Esophagus mucosa (tissue), 1 donor: ENCODE measurements around the gene GARIN5B. TPM values are rescaled to one million over a fixed set of nuclear protein-coding genes. Genes with fewer than 3 reads are reported as not detected.

ENCODE experiments used
- ATAC-seq: fragments of 200-7000 bp; cut with Tn5 transposase; one replicate; pipeline ENCODE4 v1.9.1; 2020
- total RNA-seq: library from RNA; stranded (reverse); gene quantifications from one replicate; pipeline ENCODE4 v1.2.4, GENCODE V29; 2023
- donor health status: DM: yes; HTN: yes; CAD: no.

The GARIN5B gene
- total RNA-seq, 1 donor from 2014 or later: not detected

- ATAC-seq: no peak
Measured at GRCh38 chr19:55389386-55390317, 26.6 kb upstream of the GARIN5B start.

- ATAC-seq: no peak
Measured at GRCh38 chr19:55387736-55388497, 24.9 kb upstream of the GARIN5B start.

GRCh38 chr19:55386493-55386971, 23.5 kb upstream of the GARIN5B start:
- no peak for ATAC-seq

- ATAC-seq: peak; percentile 81
Measured at GRCh38 chr19:55385724-55386492, 22.8 kb upstream of the GARIN5B start, which contains the start of gene RPL28. Gene RPL28 (plus strand): TSS chr19:55385932. CDS start chr19:55386358, 426 bp downstream.

GRCh38 chr19:55384920-55385723, 22.1 kb upstream of the GARIN5B start:
- peak; percentile 80 for ATAC-seq

GRCh38 chr19:55384131-55384919, 21.3 kb upstream of the GARIN5B start, which contains the start of gene TMEM238:
Gene TMEM238 (minus strand): TSS chr19:55384292. CDS start chr19:55384259, 33 bp downstream.
- peak; percentile 50 for ATAC-seq

- ATAC-seq: peak; percentile 15
Measured at GRCh38 chr19:55383279-55384130, 20.4 kb upstream of the GARIN5B start.

GRCh38 chr19:55382522-55383054, 19.5 kb upstream of the GARIN5B start:
- ATAC-seq: no peak

- no peak for ATAC-seq
Measured at GRCh38 chr19:55382013-55382412, 19.0 kb upstream of the GARIN5B start.

- no peak for ATAC-seq
Measured at GRCh38 chr19:55379174-55379573, 16.1 kb upstream of the GARIN5B start.

GRCh38 chr19:55377356-55378131, 14.5 kb upstream of the GARIN5B start:
- no peak for ATAC-seq

GRCh38 chr19:55376241-55376933, 13.3 kb upstream of the GARIN5B start, which contains the start of gene TMEM190:
Gene TMEM190 (plus strand): TSS chr19:55376826. CDS start chr19:55376854, 28 bp downstream.
- peak; percentile 22 for ATAC-seq

- no peak for ATAC-seq
Measured at GRCh38 chr19:55373993-55374757, 11.1 kb upstream of the GARIN5B start.

GRCh38 chr19:55373306-55373992, 10.4 kb upstream of the GARIN5B start:
- peak; percentile 16 for ATAC-seq

- no peak for ATAC-seq
Measured at GRCh38 chr19:55372316-55373081, 9.4 kb upstream of the GARIN5B start.
